AG10803 (cell line): ENCODE results near the gene MPDU1.
A peak's percentile ranks its signal among the peaks of the same experiment; 100 is the strongest.

Experiments used
- DNase-seq: peaks from one replicate; pipeline ENCODE4 v3.0.0; 2010; ENCODE audit warnings: low read depth
- H3K4me3 ChIP-seq: 2 replicates; pipeline ENCODE4 v1.5.1; 2011; ENCODE audit warnings: mild to moderate bottlenecking, low read length, control low read depth
- TF ChIP-seq, protein P1 (sequence below): conservative IDR thresholded peaks from 2 replicates; pipeline ENCODE4 v1.5.1; 2011; ENCODE audit warnings: mild to moderate bottlenecking, low read length, control low read depth, inconsistent platforms

The MPDU1 gene

DNA sequence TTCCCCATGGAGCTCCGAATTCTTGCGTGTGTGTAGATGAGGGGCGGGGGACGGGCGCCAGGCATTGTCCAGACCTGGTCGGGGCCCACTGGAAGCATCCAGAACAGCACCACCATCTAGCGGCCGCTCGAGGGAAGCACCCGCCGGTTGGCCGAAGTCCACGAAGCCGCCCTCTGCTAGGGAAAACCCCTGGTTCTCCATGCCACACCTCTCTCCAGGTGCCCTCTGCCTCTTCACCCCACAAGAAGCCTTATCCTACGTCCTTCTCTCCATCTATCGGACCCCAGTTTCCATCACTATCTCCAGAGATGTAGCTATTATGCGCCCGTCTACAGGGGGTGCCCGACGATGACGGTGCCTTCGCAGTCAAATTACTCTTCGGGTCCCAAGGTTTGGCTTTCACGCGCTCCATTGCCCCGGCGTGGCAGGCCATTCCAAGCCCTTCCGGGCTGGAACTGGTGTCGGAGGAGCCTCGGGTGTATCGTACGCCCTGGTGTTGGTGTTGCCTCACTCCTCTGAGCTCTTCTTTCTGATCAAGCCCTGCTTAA, 22.6 kb upstream of the MPDU1 start:
- TF ChIP-seq, protein P1, sequence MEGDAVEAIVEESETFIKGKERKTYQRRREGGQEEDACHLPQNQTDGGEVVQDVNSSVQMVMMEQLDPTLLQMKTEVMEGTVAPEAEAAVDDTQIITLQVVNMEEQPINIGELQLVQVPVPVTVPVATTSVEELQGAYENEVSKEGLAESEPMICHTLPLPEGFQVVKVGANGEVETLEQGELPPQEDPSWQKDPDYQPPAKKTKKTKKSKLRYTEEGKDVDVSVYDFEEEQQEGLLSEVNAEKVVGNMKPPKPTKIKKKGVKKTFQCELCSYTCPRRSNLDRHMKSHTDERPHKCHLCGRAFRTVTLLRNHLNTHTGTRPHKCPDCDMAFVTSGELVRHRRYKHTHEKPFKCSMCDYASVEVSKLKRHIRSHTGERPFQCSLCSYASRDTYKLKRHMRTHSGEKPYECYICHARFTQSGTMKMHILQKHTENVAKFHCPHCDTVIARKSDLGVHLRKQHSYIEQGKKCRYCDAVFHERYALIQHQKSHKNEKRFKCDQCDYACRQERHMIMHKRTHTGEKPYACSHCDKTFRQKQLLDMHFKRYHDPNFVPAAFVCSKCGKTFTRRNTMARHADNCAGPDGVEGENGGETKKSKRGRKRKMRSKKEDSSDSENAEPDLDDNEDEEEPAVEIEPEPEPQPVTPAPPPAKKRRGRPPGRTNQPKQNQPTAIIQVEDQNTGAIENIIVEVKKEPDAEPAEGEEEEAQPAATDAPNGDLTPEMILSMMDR, result peak; percentile 77
- H3K4me3 ChIP-seq, result peak overlapping the region; percentile 77
- peak; percentile 75 for DNase-seq

DNA sequence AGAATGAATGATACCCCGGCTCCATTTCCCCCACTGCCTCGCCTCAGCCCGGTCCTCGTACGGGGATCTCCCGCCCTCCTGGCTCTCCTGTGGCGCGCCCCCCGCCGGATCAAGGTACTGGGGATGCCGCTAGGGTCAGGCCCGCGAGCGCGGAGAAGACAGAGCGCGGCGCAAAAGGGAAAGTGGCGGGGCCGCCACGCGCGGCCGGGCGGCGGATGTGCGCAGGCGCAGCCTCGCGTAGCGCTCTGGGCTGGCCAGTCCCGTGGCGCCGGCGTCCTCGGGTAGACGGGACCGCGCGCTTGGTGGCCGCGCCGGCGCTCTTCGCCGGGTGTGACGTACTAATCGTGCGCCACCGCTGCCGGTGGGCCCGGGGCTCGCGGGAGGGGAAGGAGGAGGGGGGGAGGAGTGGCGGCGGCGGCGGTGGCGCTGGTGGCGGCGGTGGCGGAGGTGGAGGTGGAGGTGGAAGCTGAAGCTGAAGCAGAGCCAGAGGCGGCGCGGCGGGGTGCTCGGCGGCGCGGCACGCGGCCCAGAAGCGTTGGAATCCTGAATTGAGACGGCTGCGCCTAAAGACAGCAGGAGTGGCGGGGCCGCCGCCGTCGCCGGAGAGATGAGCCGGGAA, 22.0 kb upstream of the MPDU1 start, which contains the start of gene SENP3:
SENP3 (plus strand) TSS at position 331 of the 619 bp plus-strand sequence. CDS start 1,158 bp downstream, outside the sequence.
- peak within 1 kb of the TSS; percentile 77 for H3K4me3 ChIP-seq
- peak; percentile 87 for DNase-seq
- TF ChIP-seq, protein P1, result no peak

DNA sequence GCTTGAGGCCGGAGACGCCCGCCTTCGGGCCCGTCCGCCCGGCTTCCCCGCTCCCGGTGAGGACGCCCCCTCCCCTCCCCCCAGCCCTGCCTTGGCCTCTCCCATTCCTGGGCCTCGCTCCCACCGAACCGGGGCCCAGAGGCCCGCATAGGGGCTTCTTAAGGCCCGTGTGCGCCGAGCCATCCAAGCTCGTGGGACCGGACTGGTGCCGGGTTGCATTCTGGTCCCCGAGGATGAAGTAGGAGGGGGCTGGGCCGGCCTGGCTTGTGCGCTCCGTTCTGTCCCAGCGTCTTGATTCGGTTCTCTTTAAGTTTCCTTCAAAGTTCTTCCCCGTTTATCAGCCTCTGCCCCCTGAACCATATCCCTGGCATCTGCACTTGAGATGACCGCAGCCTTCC, 21.4 kb upstream of the MPDU1 start:
- DNase-seq, result no peak

DNA sequence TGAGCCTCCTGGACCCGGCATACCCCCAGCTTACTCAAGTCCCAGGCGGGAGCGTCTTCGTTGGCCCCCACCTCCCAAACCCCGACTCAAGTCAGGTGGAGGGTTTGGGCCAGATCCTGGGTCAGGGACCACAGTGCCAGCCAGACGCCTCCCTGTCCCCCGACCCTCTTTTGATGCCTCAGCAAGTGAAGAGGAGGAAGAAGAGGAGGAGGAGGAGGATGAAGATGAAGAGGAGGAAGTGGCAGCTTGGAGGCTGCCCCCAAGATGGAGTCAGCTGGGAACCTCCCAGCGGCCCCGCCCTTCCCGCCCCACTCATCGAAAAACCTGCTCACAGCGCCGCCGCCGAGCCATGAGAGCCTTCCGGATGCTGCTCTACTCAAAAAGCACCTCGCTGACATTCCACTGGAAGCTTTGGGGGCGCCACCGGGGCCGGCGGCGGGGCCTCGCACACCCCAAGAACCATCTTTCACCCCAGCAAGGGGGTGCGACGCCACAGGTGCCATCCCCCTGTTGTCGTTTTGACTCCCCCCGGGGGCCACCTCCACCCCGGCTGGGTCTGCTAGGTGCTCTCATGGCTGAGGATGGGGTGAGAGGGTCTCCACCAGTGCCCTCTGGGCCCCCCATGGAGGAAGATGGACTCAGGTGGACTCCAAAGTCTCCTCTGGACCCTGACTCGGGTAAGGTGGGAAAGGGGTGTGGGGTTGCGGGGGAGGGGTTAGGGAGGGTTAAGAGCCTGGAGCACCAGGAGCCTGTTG, 20.4 kb upstream of the MPDU1 start:
- no peak for DNase-seq
- TF ChIP-seq, protein P1, result no peak
- peak overlapping the region; percentile 77; the same call in 1 of the 2 replicates for H3K4me3 ChIP-seq

More for the DNA sequence above, 21.4 kb upstream of the MPDU1 start:
- H3K4me3 ChIP-seq, result peak overlapping the region; percentile 77
- TF ChIP-seq, protein P1, result no peak

DNA sequence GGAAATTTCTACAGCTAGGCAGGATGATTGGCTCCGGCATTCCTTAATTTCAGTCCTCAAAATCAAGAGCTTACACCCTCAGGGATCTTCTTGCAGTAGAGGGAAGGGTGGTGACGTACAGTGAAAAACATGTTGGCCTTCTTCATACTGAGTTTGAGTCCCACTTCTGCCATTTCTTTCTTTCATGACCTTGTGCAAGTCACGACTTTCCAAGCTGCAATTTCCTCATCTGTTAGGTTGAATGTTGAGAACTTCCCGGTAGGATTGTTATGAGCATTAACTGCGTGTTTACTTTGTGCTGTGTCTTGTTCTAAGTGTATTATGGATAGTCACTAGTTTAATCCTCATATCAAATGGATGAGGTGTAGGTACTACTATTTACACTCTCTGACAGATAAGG, 14.1 kb upstream of the MPDU1 start:
- H3K4me3 ChIP-seq, result no peak overlapping the region
- TF ChIP-seq, protein P1, result no peak
- DNase-seq, result no peak

DNA sequence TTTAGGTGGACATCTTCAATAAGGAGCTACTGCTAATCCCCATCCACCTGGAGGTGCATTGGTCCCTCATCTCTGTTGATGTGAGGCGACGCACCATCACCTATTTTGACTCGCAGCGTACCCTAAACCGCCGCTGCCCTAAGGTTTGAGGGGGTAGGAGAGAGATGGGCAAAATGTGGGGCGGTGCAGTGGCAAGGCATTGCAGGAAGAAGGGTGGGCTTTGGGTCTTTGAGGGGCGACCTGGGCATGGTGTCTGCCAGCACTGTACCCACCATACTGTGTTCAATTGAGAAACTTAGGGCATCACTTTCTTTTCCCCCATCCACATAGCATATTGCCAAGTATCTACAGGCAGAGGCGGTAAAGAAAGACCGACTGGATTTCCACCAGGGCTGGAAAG, 13.3 kb upstream of the MPDU1 start:
- DNase-seq, result no peak
- no peak overlapping the region for H3K4me3 ChIP-seq
- TF ChIP-seq, protein P1, result no peak

DNA sequence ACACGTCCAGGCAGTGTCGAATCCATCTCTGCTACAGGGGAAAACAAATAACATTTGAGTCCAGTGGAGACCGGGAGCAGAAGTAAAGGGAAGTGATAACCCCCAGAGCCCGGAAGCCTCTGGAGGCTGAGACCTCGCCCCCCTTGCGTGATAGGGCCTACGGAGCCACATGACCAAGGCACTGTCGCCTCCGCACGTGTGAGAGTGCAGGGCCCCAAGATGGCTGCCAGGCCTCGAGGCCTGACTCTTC, 11.4 kb upstream of the MPDU1 start:
- DNase-seq, result no peak
- peak overlapping the region; percentile 74 for H3K4me3 ChIP-seq
- TF ChIP-seq, protein P1, result no peak
